DMS114 treated with DMSO at 0.1 percent for 48 hours (cell line): ENCODE measurements around the gene WNK3.
"Not testable (repeated sequence)": the region's sequence is repeated elsewhere in the genome, so short reads cannot be mapped to it uniquely, and the experiment has no call there.

Experiments used
- DNase-seq: peaks from one replicate; lab custom pipeline; 2025; ENCODE audit not compliant: unreplicated experiment; lab: John Stamatoyannopoulos, UW

Gene WNK3

GRCh38 chrX:54357414-54358377, at the start of gene WNK3:
Gene WNK3 (minus strand): TSS chrX:54358046.
- peak; percentile 74 for DNase-seq

DNA sequence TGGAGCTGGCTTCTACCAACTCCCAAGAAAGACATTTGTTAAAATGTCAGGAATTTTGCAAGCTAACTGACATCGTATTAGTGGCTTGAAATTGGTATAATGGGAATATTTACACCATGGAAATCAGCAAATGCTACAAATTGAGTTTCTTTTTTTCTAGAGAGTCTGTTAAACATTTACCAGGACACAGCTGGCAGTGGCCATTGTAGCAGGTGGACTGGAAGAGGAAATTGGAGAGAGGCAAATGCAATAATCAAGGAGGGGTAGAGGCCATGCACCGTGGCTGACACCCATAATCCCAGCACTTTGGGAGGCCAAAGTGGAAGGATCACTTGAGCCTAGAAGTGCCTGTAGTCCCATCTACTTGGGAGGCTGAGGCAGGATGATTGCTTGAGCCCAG, 49.4 kb upstream of the WNK3 start:
- no peak for DNase-seq

- DNase-seq: no peak
These were observed 39.3 kb upstream of the WNK3 start for GRCh38 chrX:54397113-54397512.

- DNase-seq: no peak
These were observed 28.5 kb upstream of the WNK3 start for GRCh38 chrX:54386314-54386713.

DNA sequence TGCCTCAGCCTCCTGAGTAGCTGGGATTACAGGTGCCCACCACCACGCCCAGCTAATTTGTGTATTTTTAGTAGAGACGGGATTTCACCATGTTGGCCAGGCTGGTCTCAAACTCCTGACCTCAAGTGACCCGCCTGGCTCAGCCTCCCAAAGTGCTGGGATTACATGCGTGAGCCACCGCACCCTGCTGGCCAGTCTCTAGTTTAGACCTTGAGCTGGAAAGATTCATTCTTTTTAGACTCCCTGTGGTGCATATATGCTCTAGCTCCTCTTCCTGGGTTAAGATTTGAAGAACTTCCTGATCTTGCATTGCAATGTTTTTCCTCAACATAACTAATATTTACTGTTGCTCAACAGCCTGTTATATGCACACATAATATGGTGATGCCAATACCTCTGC, 26.8 kb upstream of the WNK3 start:
- not testable (repeated sequence) for DNase-seq

- DNase-seq: no peak
These were observed 1.6 kb upstream of the WNK3 start for GRCh38 chrX:54359408-54359807.

DNA sequence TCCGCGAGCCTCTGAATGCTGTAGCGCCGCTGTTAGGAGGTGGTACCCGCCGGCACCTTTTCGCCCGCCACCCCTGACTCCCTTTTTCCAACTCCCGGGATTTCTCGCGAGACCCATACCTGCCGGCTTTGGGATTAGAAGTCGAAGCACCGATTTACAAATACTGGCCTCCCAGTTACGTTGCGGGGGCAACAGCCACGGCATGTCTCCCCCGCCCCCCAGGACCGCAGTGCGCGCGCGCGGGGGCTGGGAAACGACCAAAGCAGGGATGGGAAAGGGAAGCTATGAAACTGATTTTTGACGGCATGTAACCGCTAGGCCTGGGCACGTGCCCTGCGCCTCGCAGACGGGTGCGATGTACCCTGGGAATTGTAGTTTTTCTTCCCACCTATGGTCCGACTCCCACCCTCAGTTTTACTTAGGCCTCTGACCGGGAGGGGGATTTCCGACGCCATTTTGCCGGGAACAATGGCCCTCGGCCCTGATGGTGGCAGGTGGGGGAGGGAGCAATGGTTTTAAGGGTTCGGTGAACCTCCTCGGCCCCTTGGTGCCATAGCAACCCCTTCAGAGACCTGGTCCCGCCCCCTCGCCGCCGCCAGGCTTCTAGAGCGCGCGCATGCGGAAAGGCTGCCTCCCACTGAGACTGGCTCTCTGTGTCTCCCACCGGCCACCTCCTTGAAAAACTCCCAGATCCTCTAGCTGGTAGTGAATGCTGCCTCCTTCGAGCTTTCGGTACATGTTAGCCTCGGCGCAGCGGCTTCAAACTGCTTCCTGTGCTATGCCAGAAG, 772 bp upstream of the WNK3 start:
- peak; percentile 45 for DNase-seq

- no peak for DNase-seq
These were observed 5.2 kb downstream of the WNK3 start for GRCh38 chrX:54352677-54353076.

DNA sequence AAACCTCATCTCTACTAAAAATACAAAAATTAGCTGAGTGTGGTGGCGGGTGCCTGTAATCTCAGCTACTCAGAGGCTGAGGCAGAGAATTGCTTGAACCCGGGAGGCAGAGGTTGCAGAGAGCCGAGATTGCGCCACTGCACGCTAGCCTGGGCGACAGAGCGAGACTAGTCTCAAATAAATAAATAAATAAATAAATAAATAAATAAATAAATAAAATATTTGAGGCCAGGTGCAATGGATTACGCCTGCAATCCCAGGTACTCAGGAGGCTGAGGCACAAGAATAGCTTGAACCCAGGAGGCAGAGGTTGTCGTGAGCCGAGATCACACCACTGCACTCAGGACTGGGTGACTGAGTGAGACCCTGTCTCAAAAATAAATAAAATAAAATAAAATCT, 20.5 kb downstream of the WNK3 start:
- DNase-seq: not testable (repeated sequence)

DNA sequence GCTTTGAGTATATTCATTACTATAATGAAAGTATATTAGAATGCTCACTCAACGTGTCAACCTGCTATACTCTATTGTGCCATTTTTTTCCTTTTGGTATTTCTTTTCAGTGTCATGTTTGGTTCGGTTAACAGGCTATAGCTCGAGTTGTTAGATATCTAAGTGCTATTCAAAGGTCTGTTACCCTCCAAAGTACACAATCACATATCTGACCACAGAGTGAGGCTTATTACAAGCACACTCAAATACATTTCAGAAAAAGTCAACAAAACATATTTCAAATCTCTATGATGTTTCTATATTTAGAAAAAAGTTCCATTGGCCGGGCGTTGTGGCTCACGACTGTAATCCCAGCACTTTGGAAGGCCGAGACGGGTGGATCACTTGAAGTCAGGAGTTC, 32.8 kb downstream of the WNK3 start:
- DNase-seq: no peak

DNA sequence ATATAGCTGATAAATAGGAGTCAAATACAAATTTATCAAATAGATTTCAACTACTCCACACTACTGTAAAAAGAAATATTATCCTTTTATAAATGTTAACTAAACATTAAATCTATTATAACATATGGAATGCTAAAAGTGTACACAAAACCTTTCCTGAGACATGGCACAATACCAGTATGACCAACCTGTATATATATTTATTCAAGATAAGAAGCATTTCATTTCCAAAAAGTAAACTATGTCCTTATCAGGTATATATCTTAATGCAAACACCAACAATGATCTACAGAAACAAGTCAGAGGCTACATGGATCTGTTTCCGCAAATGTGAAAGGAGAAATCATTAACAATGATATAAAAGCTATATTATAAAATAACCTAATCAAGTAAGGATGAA, 37.8 kb downstream of the WNK3 start:
- DNase-seq: no peak

- DNase-seq: no peak
These were observed 51.5 kb downstream of the WNK3 start for GRCh38 chrX:54306379-54306778.

DNA sequence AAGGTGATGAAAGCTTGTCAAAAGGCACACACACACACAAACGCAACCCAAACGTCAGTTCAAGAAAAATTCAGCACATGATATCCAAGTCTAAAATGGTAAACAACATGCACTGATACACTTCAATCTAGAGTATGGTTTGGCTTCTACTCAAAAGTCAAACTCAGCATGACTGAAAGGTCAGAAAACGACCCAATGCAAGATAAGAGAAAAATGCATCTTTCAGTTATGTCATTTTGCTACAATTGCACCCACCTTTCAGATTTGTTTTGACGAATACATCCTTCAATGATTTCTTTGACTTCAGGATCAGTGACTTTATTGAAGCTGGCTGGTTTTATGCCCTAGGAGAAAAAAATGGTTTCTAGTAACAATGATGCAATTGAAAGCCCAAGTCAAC, 56.3 kb downstream of the WNK3 start:
- no peak for DNase-seq

GRCh38 chrX:54294306-54294705, 63.5 kb downstream of the WNK3 start:
- no peak for DNase-seq

DNA sequence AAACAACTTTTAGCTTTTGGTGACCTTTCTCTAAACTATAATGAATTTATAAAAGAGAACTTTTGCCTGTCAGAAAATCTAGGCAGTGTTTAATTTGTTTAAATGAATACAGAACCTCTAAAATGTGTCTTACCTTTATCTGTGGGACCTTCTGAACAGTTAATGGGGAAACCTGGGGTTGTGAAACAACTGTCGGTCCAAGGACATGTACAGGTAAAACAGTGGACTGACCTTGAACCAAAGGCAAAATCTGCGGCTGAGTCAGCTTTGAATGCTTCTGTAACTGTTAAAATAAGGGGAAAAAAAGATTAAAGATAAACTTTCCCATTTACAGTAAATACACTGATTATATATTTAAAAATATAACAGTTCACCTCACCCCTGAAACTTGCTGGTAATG, 65.1 kb downstream of the WNK3 start:
- DNase-seq: no peak

DNA sequence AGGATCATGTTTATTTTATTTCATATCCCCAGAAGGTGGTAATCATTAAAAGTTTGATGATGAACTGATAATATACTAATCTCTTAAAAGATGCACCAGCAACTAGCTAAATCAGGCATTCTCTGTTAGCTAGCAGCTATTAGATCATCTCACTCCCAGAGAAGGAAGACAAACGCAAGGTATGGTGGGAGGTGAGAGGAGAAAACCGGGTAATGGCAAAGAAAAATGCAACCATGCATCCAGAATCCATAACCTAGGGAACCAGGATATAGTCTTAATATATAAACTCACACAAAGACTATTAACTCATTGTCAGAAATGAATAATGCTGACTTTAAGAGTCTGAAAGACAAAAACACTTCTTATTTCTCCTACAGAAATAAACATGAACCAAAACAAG, 66.1 kb downstream of the WNK3 start:
- DNase-seq: no peak

GRCh38 chrX:54288968-54289367, 68.9 kb downstream of the WNK3 start:
- no peak for DNase-seq

DNA sequence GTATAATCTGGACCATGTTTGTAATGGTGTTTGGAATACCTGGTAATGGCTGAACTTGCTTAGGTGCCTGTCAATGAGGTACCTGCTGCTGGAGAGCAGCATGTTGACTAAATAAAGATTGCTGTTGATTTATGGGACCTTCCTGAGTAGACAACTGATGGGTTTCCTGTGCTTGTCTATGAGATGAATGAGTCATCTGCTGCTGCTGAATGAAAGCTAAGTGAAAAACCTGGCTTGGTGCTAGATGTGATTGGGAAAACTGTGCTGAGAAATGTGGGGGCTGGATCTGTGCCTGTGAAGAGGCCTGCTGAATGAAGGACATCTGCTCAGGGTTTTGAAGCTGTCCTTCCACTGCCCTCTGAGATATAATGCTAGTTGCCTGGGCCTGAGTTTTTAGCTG, 69.6 kb downstream of the WNK3 start:
- no peak for DNase-seq

- DNase-seq: no peak
These were observed 76.2 kb downstream of the WNK3 start for GRCh38 chrX:54281676-54282075.

- DNase-seq: no peak
These were observed 77.4 kb downstream of the WNK3 start for GRCh38 chrX:54280466-54280865.

- no peak for DNase-seq
These were observed 86.2 kb downstream of the WNK3 start for GRCh38 chrX:54271664-54272063.

DNA sequence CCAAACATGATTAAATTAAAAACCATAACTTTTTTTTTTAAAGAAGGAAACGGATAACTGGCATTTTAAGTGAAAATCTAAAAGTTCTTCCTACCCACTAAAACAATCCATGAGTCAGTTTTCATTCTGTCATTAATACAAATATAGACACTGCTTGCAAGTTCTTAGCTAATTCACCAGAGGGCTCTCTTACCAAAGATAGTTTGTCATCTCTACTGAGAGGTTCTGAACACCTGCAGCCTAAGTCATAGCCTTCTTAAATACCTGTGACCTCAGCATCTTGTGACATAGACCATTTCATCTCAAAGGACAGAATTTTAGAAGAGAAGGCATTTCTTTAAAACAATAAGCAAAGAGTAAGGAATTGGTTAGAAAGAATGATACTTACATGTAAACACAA, 109.5 kb downstream of the WNK3 start:
- DNase-seq: peak; percentile 8
